ENCODE measurements around the gene TDP1. TPM values are rescaled to one million over a fixed set of nuclear protein-coding genes. Genes with fewer than 3 reads are reported as not detected.

The TDP1 gene
- total and polyA plus RNA-seq, 2 of the 13 experiments (the other 11 are each of a cell fraction or from before 2014, with no cell fraction given): 16.4 to 31.2 TPM

DNA sequence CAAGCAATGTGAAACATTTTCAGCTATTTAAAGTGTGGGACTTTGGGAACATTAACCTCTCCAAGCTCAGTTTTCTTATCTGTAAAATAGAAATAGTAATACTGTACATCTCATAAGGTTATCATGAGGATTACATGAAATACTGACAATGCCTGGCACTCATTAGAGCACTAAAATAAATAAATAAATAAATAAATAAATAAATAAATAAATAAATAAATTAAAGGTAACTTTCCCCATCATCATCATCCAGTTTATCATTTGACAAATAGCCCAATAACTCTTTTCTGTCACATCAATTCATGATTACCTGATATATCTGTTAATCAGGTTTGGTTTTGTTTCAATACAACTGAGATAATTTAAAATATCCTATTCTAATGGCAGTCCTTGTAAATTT is 49.7 kb upstream of the TDP1 start:
- ChIA-PET POLR2A (no interaction called here), CTCF (ENCODE audit: low intra/inter-chr PET ratio, low total read pairs) (no interaction called here)
- Histone ChIP-seq H3K79me2 (ENCODE audit: insufficient read depth, low read length) (peaks cover 2% of the 10 kb centered on the region), H4K20me1 (ENCODE audit: insufficient read depth, low read length) (no peaks in the 10 kb centered on the region), H2AFZ (ENCODE audit: low read length) (no peak overlapping the region), H3K4me3 (replicated peaks in 1 of 3; ENCODE audit: insufficient read depth in 1 of 3, low read depth in 2 of 3, low read length in 3 of 3) (no peak overlapping the region), H3K9me3 (ENCODE audit: low read length) (no peaks in the 10 kb centered on the region), H3K27ac (ENCODE audit: extremely low read length, insufficient read depth, low read length) (no peak overlapping the region), H3K4me2 (ENCODE audit: low read depth, low read length) (no peak overlapping the region), H3K9ac (ENCODE audit: insufficient read depth, low read depth, low read length) (no peak overlapping the region), H3K27me3 (ENCODE audit: control insufficient read depth in 1 of 2, insufficient read depth in 2 of 2, low read length in 2 of 2) (no peaks in the 10 kb centered on the region), H3K4me1 (ENCODE audit: insufficient read depth, low read length) (peaks cover 37% of the 10 kb centered on the region), H3K36me3 (replicated peaks in 1 of 2; ENCODE audit: control insufficient read depth in 1 of 2, insufficient read depth in 2 of 2, low read length in 2 of 2) (no peaks in the 10 kb centered on the region)
- ATAC-seq: no peak
- intact Hi-C loops (cut with micrococcal nuclease; ENCODE audit: unreplicated experiment): no loop called here
- no peak for FAIRE-seq
- no TSS peak for BruUV-seq (replicated peaks)
- in situ Hi-C loops (cut with HindIII; ENCODE audit: extremely low pct_ligation_motif_present, low pct_unique_long_range_greater_than_20kb): loop anchor here (10.0 to 25.0 kb wide), 3 partner anchors 121 to 669 kb away; partner anchors contain the start of gene FOXN3
- DNase-seq (ENCODE audit: low spot score): no peak
- no peak for TF ChIP-seq ZNF274 (CRISPR knock-in tag; IDR thresholded peaks at IDR 0.05)
- TF ChIP-seq, protein P1, sequence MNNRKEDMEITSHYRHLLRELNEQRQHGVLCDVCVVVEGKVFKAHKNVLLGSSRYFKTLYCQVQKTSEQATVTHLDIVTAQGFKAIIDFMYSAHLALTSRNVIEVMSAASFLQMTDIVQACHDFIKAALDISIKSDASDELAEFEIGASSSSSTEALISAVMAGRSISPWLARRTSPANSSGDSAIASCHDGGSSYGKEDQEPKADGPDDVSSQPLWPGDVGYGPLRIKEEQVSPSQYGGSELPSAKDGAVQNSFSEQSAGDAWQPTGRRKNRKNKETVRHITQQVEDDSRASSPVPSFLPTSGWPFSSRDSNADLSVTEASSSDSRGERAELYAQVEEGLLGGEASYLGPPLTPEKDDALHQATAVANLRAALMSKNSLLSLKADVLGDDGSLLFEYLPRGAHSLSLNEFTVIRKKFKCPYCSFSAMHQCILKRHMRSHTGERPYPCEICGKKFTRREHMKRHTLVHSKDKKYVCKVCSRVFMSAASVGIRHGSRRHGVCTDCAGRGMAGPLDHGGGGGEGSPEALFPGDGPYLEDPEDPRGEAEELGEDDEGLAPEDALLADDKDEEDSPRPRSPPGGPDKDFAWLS (CRISPR knock-in tag; IDR thresholded peaks at IDR 0.05; ENCODE audit: borderline replicate concordance): no peak
- no peak for TF ChIP-seq SMAD9 (CRISPR knock-in tag; IDR thresholded peaks at IDR 0.05)
- TF ChIP-seq EHMT2 (IDR thresholded peaks at IDR 0.05; ENCODE audit: borderline replicate concordance, low read depth, low read length): no peak
- no peak for TF ChIP-seq CREM (IDR thresholded peaks at IDR 0.05)
- TF ChIP-seq CREM (CRISPR knock-in tag; IDR thresholded peaks at IDR 0.05): no peak
- TF ChIP-seq ZNF10 (CRISPR knock-in tag; IDR thresholded peaks at IDR 0.05; ENCODE audit: borderline replicate concordance, low read depth): no peak
- TF ChIP-seq ZMYM3 (CRISPR knock-in tag; IDR thresholded peaks at IDR 0.05): no peak
- TF ChIP-seq, protein P2, sequence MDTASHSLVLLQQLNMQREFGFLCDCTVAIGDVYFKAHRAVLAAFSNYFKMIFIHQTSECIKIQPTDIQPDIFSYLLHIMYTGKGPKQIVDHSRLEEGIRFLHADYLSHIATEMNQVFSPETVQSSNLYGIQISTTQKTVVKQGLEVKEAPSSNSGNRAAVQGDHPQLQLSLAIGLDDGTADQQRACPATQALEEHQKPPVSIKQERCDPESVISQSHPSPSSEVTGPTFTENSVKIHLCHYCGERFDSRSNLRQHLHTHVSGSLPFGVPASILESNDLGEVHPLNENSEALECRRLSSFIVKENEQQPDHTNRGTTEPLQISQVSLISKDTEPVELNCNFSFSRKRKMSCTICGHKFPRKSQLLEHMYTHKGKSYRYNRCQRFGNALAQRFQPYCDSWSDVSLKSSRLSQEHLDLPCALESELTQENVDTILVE (CRISPR knock-in tag; IDR thresholded peaks at IDR 0.05): no peak
- TF ChIP-seq ZNF205 (CRISPR knock-in tag; IDR thresholded peaks at IDR 0.05): no peak
- TF ChIP-seq ZBTB21 (CRISPR knock-in tag; IDR thresholded peaks at IDR 0.05): no peak
- TF ChIP-seq ZNF605 (CRISPR knock-in tag; IDR thresholded peaks at IDR 0.05): no peak
- no peak for TF ChIP-seq ZNF672 (CRISPR knock-in tag; IDR thresholded peaks at IDR 0.05)
- TF ChIP-seq RCOR2 (CRISPR knock-in tag; IDR thresholded peaks at IDR 0.05): no peak
- TF ChIP-seq NR2F6 (IDR thresholded peaks at IDR 0.05): no peak
- no peak for TF ChIP-seq NR2F6 (CRISPR knock-in tag; IDR thresholded peaks at IDR 0.05)
- TF ChIP-seq, protein P3, sequence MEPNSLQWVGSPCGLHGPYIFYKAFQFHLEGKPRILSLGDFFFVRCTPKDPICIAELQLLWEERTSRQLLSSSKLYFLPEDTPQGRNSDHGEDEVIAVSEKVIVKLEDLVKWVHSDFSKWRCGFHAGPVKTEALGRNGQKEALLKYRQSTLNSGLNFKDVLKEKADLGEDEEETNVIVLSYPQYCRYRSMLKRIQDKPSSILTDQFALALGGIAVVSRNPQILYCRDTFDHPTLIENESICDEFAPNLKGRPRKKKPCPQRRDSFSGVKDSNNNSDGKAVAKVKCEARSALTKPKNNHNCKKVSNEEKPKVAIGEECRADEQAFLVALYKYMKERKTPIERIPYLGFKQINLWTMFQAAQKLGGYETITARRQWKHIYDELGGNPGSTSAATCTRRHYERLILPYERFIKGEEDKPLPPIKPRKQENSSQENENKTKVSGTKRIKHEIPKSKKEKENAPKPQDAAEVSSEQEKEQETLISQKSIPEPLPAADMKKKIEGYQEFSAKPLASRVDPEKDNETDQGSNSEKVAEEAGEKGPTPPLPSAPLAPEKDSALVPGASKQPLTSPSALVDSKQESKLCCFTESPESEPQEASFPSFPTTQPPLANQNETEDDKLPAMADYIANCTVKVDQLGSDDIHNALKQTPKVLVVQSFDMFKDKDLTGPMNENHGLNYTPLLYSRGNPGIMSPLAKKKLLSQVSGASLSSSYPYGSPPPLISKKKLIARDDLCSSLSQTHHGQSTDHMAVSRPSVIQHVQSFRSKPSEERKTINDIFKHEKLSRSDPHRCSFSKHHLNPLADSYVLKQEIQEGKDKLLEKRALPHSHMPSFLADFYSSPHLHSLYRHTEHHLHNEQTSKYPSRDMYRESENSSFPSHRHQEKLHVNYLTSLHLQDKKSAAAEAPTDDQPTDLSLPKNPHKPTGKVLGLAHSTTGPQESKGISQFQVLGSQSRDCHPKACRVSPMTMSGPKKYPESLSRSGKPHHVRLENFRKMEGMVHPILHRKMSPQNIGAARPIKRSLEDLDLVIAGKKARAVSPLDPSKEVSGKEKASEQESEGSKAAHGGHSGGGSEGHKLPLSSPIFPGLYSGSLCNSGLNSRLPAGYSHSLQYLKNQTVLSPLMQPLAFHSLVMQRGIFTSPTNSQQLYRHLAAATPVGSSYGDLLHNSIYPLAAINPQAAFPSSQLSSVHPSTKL (CRISPR knock-in tag; IDR thresholded peaks at IDR 0.05): no peak
- TF ChIP-seq, protein P4, sequence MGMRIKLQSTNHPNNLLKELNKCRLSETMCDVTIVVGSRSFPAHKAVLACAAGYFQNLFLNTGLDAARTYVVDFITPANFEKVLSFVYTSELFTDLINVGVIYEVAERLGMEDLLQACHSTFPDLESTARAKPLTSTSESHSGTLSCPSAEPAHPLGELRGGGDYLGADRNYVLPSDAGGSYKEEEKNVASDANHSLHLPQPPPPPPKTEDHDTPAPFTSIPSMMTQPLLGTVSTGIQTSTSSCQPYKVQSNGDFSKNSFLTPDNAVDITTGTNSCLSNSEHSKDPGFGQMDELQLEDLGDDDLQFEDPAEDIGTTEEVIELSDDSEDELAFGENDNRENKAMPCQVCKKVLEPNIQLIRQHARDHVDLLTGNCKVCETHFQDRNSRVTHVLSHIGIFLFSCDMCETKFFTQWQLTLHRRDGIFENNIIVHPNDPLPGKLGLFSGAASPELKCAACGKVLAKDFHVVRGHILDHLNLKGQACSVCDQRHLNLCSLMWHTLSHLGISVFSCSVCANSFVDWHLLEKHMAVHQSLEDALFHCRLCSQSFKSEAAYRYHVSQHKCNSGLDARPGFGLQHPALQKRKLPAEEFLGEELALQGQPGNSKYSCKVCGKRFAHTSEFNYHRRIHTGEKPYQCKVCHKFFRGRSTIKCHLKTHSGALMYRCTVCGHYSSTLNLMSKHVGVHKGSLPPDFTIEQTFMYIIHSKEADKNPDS (CRISPR knock-in tag; IDR thresholded peaks at IDR 0.05): no peak
- TF ChIP-seq SP2 (CRISPR knock-in tag; IDR thresholded peaks at IDR 0.05): no peak

All from HepG2 (cell line).